HG02870 (cell line): ENCODE results near the gene WDR86.

ENCODE experiments used
- ATAC-seq: cut with Tn5 transposase; IDR thresholded peaks from one replicate; pipeline ENCODE4 v1.9.1; 2021; ENCODE audit warnings: mild to moderate bottlenecking, moderate library complexity; ENCODE audit not compliant: unreplicated experiment

The WDR86 gene

DNA sequence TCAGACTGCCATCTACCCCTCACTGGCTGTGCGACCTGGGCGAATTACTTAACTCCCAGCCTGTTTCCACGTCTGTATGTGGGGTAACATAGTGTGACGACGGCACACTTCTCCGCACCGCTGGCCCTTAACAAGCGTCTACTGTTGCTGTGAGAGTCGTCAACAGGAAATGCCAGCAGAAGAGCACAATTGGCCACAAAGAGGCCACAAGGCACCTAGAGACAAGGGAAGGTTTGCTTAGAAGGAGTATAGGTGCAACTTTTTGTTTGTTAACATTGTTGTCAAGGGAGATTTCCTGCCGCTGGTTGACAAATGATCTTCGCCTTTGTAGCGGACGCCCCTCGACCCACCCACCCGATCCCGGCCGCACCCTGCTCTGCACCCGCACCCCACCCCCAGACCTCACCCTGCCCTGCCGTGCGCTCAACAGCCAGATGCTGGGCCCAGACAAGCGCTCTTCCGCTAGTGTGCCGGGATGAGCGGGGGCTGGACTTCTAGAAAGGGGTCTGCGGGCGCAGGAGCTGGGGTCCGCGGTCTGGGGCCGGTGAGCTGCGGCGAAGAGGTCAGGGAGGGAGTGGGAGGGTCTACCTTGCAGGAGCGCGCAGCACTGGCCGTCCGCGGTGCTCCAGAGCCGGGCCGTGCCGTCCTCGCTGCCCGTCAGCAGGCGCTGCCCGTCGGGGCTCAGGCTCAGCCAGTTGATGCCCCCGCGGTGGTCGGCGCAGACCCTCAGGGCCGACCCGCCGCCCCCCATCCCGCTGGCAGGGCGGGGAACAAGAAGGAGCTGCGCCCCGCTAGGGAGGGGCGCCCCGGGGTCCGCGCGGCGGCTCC is 785 bp downstream of the WDR86 start:
- no peak for ATAC-seq

DNA sequence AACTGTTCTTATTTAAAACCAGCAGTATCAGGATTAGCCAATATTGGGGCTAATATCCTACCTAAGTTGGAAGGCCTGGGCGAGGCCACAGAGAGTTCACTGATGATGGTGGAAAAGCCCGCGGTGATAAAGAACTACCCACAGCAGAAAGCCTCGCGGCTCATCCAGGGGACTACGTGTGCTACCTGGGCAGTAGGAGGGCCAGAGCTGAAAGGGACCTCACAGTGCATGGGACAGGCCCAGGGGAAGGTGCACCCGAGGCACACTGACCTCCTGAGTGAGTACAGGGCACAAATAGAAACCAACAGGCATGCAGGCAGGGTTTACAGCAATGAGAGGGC is 1.4 kb downstream of the WDR86 start:
- ATAC-seq: no peak

DNA sequence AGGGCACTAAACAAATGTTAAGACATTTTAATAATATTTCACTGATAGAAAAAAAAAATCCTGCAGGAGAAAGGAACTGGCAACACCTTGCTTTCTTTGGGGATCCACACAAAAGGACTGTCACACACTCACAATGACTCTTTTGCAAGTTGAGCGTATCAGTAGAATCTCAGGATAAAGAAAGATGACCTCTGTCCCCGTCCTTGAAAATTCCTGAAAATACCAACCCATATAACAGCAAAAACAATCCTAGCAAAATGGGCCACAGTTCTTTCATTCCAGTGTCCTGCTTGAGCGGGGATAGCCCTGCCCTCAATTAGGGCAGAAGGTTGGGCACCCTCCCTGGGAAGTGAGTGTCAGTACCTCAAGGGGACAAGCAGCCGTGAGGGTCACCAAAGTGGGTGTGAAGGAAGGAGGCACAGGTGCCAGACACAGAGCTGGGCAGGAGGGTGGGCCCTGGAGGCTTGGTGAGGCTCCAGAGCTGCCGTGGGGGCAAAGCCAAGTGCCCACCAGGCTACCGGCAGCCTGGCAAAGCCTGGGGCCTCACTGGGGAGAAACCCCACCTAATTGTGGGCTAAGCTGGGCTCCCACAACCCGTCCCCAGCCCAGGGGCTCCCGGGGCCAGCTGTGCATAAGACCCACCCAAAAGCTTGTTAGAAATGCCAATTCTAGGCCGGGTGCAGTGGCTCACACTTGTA is 2.8 kb downstream of the WDR86 start:
- ATAC-seq: no peak

DNA sequence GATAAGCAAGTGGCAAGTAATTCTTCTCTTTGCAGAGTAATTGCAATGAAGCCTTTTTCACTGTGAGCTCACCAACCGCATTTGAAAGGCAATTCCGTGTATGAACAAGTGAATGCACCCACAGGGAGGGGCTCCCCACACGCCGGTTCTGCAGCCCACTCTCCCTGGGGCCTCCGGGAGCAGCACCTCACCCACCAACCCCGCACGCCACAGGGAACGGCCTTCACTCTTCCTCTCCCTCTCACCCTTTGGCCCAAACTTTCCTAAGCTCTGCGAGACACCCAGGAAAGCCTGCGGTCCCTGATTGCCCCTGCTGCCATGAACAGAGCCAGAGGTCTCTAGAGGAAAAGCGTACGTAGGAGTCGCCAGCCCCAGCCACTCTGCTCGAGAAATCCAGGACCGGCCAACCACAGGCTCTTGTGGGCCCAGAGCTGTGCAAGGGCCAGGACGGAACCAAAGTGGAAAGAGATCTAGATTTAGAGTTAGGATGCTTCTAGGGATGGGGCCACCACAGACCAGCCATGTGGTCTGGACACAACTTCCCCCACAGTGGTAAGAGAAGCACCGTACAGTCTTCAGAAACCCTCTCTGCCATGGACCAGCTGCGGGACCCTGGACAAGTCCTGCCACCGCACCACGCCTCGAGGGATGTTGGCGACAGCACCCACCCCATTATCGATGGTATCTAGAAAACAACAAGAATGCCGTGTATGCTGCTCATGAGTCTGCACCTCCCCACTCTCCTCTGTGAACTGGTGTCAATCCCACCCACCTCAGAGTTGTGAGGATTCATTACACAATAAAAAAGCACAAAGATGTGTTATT is 3.6 kb downstream of the WDR86 start:
- no peak for ATAC-seq

DNA sequence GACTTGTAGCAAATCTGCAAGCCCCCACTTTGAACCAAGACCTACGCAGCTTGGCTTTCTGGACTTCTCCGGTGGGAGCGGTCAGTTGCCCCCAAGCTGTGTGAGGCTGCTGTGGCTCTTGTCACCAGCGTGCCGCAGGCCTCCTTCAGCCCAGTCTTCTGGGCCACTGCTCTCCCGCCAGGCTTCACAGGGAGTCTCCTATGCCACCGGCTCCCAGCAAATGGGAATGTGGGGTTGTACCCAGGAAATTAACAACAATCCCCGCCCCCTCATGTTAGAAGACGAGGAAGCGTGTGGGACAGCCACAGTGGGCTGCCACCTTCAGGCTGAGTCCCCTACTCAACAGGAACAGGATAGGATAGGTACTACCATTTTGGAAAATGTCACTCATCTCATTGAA is 4.2 kb downstream of the WDR86 start:
- no peak for ATAC-seq

DNA sequence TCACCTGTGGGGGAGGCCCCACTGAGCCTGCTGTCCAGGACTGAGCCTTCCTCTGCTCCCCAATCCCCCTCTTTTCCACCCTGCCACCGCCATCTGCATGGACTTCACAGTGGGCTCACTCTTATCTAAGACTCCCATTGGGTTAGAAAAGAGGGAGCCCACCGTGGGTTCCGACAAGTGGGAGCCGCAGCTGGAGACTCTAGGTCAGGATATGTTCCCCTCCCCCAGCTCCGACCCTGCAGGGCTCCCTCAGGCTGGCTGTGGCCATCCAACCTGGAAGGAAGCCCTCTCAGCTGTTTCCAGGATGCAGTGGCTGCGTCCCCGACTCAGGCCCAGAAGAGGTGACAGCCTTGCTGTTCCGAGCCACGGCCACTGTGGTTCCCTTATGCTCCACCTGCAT is 4.8 kb downstream of the WDR86 start:
- ATAC-seq: no peak

DNA sequence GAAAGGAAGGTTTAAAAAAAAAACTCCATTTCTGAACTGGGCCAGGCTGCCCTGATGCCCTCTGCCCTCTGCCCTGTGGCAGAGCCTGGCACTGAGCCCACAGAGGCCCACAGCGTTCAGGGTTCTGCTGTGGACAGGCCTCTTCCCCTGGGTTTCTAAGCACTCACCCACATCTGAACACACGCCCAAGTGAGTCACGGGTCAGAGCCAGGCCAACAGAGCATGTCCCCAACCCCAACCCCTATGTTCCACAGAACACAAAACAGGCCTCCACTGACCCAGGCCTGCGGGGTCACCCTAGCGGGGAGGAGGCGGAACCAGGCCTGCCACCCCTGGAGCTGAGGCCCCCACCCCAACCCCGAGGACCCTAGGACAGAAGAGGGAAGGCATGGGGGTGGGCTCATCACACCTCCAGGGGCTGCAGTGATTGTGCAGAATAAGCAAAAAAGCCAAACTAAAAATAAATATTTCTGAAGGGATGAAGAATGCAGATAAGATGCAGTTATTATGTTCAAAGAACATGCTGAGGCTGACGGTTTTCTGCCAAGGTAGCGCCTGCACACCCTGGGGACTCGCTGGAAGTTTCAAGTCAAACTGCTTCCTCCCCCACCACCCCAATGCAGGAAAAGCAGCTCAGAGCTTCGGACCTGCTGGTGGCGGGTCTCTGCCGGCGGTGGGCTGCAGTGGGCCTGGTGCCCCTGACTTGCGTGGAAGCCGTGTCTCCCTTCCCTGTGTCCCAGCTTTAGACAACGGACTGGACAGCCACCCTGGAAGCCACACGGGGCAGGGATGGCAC is 5.4 kb downstream of the WDR86 start:
- no peak for ATAC-seq

DNA sequence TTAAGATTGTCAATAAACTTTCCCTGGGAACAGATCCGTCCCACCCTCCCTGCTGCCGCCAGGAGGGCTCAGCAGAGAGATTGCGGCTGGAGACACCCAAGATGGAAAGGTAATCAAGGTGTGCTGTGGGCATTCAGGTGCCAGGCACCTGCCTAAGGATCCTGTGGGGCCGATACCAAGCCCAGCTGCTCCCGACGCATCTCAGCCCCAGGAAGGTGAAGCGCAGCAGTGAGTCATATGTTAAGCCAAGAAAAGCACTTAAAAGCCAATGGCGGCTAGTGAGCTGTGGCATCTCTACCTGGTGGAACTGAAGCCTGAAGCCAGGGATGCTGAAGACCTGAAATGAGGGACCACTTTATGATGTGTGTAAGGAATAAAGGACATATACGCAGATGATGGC is 6.1 kb downstream of the WDR86 start:
- ATAC-seq: no peak

DNA sequence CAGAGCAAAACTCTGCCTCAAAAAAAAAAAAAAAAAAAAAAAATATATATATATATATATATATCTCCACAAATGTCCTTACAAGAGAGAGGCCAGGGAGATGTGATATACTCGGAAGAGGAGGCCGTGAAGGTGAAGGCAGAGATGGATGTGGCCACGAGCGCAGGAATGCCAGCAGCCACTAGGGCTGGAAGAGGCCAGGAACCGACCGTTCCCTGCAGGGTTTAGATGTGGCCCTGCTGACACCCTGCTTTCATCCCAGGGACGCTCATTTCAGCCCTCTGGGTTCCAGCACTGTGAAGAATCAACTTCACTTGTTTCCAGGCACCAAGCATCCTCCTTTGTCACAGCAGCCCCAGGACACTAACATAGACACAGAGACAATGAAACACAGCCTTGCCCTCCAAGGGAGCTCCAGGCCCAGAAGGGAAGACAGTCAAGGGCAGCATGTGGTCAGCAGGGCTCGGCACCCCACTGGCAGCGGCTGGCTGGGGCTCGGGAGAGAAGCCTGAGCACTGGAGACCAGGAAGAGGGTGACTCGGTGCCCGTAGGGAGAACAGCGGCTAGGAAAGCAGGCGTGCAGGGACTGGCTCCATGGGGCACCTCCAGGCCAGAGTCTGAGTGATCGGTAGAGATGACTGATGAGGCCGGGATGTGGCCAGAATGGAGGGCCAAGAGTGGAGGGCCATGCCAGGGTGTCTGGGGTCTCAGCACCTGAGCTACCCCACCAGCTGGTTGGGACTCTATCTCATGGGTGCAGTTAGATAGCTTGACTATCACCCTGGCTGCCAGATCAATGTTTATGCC is 7.6 kb downstream of the WDR86 start:
- no peak for ATAC-seq

DNA sequence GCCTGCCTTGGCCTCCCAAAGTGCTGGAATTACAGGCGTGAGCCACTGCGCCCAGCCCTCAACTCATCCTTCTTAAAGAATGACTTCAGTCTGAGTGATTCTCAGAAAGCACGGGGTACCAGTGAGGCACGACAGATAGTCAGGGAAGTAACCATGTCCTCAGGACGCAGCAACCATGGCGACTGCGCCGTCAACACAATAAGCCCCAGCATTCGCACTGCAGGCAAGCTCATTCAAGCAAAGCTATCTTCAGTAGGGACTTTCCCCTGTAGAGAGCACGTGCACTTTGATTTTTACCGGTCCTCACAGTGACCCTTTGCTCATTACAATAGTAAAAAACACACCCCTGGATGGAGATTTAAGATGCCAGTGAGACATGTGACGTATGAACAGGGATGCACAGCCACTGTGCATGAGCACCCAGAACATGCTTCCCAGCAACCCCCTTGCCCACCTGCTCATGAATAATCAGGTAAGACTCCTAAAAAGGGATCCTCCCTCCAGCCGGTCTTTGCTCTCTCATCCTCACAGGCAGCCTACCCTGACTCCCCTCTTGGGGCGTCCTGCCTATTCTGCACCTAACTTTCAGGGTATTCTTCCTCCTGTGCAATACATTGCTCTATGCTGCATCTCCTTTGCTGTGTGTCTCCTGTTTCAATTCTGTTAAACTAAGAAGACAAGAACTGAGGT is 9.1 kb downstream of the WDR86 start:
- peak; percentile 85 for ATAC-seq

DNA sequence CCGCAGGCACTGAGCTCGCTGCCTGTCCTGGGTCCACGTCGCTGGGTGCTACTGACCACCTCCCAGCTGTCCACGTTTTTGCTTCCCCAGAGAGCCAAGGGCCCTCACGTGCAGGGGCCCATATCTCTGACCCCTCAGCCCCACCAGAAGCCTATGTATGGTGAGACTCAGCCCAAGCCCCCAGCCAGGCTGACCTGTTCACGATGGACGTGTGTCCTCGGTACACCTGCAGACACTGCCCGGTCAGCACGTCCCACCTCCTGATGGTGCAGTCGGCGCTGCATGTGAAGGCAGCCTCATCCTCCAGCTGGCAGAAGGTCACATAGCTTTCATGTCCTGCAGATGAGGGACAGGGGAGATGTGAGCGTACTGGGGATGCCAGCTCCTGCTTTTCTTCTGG is 9.9 kb downstream of the WDR86 start:
- no peak for ATAC-seq

DNA sequence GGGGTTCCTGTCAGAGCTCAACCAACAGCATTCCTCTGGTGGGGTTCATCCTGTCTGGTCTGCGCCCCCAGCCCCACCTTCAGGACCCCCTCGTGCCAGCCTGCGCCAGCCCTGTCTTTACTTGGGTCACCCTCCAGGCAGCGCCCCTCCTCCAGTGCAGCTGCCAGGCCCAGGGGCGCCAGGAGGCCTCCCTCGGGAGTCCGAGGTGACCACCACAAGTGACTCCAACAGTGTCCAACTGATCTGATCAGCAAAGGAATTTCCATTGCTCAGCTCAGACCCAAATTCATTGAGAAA is 10.6 kb downstream of the WDR86 start:
- no peak for ATAC-seq

DNA sequence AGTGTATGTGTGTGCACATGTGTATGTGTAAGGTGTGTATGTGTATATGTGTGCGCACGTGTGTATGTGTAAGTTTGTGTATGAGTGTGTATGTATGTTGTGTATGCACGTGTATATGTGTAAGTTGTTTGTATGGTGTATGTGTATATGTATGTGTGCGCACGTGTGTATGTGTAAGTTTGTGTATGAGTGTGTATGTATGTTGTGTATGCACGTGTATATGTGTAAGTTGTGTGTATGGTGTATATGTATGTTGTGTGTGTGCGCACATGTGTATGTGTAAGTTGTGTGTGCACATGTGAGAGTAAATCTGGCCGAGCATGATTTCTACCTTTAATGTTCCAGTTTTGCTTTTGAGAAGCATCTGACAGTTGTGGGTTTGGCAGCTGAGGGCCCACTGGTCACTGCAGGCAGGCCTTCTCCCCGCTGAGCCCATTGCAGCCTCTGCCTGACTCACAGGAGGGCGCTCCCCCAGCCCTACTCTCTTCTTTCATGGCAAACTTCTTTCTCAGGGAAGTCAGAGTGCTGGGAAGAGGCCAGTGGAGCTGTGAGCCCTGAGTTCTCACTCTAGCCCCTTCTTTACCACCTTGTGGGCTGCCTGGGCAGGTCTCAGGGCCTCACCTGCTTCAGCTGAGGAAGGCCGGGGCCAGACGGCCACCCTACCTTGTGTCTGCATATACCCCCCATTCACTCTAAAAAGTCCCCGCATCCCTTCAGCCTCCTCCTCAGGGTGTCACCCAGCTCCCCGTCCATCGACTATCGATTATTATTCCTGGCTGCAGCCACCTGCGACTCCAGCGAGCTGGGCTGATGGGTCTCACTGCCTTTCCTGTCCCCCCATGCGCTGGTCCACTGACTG is 11.2 kb downstream of the WDR86 start:
- ATAC-seq: no peak

DNA sequence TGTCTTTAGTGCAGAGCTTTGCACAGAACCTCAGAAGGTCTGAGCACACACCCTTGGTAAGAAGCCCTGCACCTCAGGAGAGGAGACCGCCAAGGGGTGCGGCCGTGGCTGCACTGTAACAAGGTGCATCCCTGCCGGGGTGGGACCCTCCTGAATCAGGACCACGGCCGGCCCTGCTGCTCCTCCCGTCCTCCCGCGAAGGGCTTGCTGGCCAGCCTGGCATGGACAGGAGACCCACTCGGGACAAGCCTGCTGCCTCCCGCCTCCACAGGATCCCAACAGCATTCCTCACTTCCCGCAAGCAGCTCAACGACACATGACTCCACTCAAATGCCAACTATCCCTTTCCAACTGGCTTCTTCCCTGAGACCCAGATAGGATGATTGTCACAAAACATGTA is 12.8 kb downstream of the WDR86 start:
- no peak for ATAC-seq

DNA sequence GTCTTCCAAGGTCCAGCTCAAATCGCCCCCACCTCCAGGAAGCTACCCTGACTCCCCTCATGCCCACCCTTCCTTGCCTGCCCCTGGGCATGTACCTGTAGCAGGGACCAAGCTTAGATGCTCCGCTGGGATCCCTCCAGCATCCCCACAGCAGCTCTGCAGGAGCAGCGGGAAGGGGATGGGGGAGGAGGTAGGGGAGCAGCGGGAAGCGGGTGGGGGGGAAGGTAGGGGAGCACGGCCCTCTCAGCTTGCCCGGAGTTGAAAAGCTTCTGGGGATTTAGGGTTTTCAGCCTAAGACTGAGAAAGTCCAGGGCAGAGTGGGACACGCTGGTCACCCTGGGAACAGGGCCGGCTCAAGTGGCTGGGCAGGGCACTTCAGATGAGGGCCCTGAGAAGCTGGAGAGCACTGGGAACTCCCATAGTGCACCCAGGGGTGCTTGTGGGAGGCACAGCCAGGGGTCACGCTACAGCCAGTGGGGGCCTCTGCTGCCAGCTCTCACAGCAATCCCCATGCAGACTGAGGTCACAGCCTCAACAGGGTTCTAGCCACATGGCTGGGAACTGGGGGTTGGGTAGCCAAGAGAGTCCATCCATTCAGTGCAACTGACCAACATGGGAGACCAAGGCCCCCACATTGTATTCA is 13.4 kb downstream of the WDR86 start:
- ATAC-seq: no peak

DNA sequence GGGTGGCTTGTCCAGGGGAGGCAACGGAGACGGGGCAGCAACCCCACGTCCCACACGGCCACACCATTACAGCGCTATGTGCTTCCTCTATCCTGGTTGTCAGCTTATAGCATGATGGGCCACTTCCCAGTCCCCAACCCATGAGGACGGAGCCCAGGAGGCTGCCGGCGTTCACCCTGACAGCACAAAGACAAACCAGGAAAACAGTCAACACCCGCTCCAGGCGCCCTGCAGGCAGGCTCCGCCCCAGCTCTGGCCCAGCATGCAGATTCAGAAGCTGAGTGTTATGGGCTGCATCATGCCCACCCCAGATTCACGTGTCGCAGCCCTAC is 14.8 kb downstream of the WDR86 start:
- no peak for ATAC-seq

DNA sequence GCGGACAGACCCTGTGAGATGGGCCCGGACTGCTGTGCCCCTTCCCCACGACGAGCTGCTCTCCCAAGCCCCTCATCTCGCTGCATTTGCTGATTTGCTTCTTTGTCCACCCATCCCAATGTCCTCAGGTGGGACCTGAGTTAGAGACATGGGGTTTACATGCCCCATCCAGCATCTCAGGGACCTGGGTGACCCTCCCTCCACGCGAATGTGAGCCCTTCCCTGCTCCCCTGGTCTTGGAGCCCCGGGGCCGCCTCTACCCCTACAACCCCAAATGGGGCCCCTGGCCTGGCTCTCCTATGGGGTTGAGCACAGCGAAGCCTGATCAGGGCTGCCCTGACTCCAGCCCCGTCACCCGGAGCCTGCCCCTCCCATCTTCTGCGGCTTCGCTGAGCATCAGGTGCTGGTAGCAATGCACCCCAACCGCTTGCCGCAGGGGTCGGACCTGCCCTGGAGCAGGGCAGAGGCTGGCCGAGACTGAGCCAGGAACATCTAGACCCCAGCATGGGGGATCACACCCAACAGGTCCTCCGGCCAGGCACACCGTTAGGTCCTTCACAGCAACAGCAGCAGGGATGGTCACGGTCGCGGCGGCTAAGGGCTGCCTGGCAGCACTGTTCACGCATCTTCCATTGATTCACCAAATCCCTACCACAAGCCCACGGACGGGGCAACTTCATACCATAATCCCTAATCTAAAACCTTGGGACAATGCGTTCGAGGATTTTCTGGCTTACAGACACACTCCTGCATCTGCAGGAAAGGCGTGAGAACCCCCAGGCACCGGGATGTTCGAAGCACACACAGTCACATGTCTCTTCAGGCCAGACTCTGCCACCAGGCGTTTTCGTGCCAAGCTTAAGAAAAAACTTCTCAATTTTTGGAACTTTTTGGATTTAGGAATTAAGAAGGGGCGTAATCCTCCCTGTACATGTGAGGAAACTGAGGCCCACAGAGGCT is 15.5 kb downstream of the WDR86 start:
- no peak for ATAC-seq
